Ishikawa (cell line): ENCODE measurements around the gene TMEM245.

ENCODE experiments used
- TEAD4 ChIP-seq: IDR thresholded peaks from 2 replicates; pipeline ENCODE4 v1.6.1; 2012

Gene TMEM245

GRCh38 chr9:108967916-108968315, 151.8 kb downstream of the TMEM245 start:
- no peak for TF ChIP-seq TEAD4
